ENCODE measurements around the gene HNRNPM.

HNRNPM gene

GRCh38 chr19:8461376-8461775 lies 16.6 kb downstream of the HNRNPM start:
- no peaks in the 10 kb centered on the region for H3K9me3 Mint-ChIP-seq
- peaks cover 100% of the 10 kb centered on the region for H3K36me3 Mint-ChIP-seq
- H3K4me1 Mint-ChIP-seq: peaks cover 56% of the 10 kb centered on the region
- H3K27ac Mint-ChIP-seq: peak overlapping the region; percentile 64
- DNase-seq (ENCODE audit: low spot score in 2 of 2) (no peak), ATAC-seq (no peak)
- H3K4me3 Mint-ChIP-seq: no peak overlapping the region

DNA sequence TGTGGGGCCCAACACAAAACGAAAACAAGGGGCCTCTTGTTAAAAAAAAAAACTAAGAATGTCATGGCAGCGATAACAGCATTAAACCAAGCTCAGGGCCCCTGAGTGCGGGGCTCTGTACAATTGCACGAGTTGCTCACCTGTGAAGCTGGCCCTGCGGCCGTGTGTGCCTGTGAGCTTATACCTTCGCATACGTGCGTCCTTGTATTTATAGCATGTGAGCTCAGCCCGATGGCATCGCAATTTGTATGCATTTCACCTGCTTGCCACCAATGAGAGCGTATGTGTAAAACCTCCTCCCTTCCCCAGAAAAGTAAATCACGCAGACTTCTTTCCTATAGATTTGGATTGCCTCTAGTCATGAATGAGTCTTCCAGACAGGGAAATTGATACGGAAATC lies 17.1 kb downstream of the HNRNPM start:
- Mint-ChIP-seq H3K36me3 (peaks cover 100% of the 10 kb centered on the region), H3K27ac (peak overlapping the region; percentile 64), H3K4me3 (no peak overlapping the region), H3K4me1 (peaks cover 51% of the 10 kb centered on the region), H3K9me3 (no peaks in the 10 kb centered on the region)
- no peak for DNase-seq (ENCODE audit: low spot score in 2 of 2)
- ATAC-seq: no peak

GRCh38 chr19:8462571-8462970 lies 17.8 kb downstream of the HNRNPM start:
- Mint-ChIP-seq H3K9me3 (no peaks in the 10 kb centered on the region), H3K4me3 (no peak overlapping the region), H3K36me3 (peaks cover 100% of the 10 kb centered on the region), H3K4me1 (peaks cover 50% of the 10 kb centered on the region), H3K27ac (no peak overlapping the region)
- ATAC-seq: no peak
- DNase-seq (ENCODE audit: low spot score in 2 of 2): no peak

GRCh38 chr19:8463365-8463764 lies 18.6 kb downstream of the HNRNPM start:
- peaks cover 100% of the 10 kb centered on the region for H3K36me3 Mint-ChIP-seq
- peaks cover 42% of the 10 kb centered on the region for H3K4me1 Mint-ChIP-seq
- H3K9me3 Mint-ChIP-seq: no peaks in the 10 kb centered on the region
- DNase-seq (ENCODE audit: low spot score in 2 of 2) (no peak), ATAC-seq (no peak)
- no peak overlapping the region for H3K27ac Mint-ChIP-seq
- H3K4me3 Mint-ChIP-seq: no peak overlapping the region

DNA sequence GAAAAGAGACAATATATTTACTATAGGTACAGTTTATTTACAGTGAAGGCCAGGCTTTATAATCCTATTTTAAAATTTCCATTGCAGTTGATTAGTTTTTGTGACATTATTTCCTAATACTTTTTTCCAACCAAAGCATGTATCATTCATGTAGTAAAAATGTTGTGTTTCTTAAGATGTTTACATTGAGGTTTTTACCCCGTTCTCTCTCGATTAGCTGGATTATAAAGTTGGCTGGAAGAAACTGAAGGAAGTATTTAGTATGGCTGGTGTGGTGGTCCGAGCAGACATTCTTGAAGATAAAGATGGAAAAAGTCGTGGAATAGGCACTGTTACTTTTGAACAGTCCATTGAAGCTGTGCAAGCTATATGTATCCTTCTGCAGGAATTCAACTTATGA lies 21.2 kb downstream of the HNRNPM start:
- Mint-ChIP-seq H3K4me1 (peaks cover 25% of the 10 kb centered on the region), H3K27ac (peak overlapping the region; percentile 35), H3K9me3 (no peaks in the 10 kb centered on the region), H3K4me3 (no peak overlapping the region), H3K36me3 (peaks cover 100% of the 10 kb centered on the region)
- ATAC-seq (no peak), DNase-seq (ENCODE audit: low spot score in 2 of 2) (no peak)

GRCh38 chr19:8468124-8468523 lies 23.3 kb downstream of the HNRNPM start:
- ATAC-seq (no peak), DNase-seq (ENCODE audit: low spot score in 2 of 2) (no peak)
- Mint-ChIP-seq H3K4me3 (no peak overlapping the region), H3K36me3 (peaks cover 100% of the 10 kb centered on the region), H3K4me1 (peaks cover 9% of the 10 kb centered on the region), H3K9me3 (no peaks in the 10 kb centered on the region), H3K27ac (peak overlapping the region; percentile 14)

GRCh38 chr19:8468761-8469373 lies 24.1 kb downstream of the HNRNPM start:
- Mint-ChIP-seq H3K27ac (peak overlapping the region; percentile 14), H3K36me3 (peaks cover 100% of the 10 kb centered on the region)
- no peak for DNase-seq (ENCODE audit: low spot score in 2 of 2)

DNA sequence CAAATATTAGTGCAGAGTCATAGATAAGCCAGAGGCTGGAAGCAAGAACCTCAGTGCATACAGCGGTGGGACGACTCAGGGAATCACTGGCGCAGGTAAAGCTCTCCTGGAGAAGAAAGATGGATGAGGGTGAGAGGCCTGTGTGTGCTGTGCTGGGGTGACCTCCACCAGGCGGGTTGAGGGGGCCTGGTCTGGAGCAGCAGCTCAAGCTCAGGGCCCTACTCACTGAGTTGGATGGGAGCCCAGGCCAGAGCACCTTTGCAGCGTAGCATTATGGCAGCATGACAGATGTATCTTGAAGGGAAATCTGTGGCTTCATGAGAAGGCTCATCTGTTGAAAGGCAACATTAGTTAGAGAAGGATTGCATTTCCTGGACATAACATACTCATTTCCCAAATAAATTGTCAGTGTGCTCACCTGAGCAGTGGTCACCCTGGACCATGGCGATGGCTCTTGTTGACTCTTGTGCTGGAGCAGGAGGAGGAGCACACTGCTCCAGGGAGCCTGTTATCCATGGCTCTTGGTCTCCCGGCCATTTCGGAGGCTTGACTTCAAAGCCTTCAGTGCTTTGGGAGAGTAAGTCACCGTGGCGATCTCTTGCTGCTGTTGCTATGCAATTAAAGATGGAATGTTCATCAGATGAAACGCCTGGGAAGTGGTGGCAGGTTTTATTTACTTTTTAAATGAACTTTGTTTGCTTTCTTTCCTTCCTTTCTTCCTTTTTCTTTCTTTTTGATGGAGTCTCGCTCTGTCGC lies 25.0 kb downstream of the HNRNPM start:
- no peak for DNase-seq (ENCODE audit: low spot score in 2 of 2)
- peaks cover 19% of the 10 kb centered on the region for H3K4me1 Mint-ChIP-seq
- peak overlapping the region; percentile 14 for H3K27ac Mint-ChIP-seq
- peaks cover 100% of the 10 kb centered on the region for H3K36me3 Mint-ChIP-seq
- ATAC-seq: no peak
- no peak overlapping the region for H3K4me3 Mint-ChIP-seq
- no peaks in the 10 kb centered on the region for H3K9me3 Mint-ChIP-seq

More at GRCh38 chr19:8468761-8469373, 24.1 kb downstream of the HNRNPM start:
- H3K4me3 Mint-ChIP-seq: no peak overlapping the region
- no peaks in the 10 kb centered on the region for H3K9me3 Mint-ChIP-seq
- peaks cover 15% of the 10 kb centered on the region for H3K4me1 Mint-ChIP-seq
- no peak for ATAC-seq

GRCh38 chr19:8473648-8474476 lies 29.1 kb downstream of the HNRNPM start:
- peaks cover 48% of the 10 kb centered on the region for H3K4me1 Mint-ChIP-seq
- peak overlapping the region; percentile 48 for H3K27ac Mint-ChIP-seq
- H3K4me3 Mint-ChIP-seq: no peak overlapping the region
- no peak for ATAC-seq
- no peak for DNase-seq (ENCODE audit: low spot score in 2 of 2)
- peaks cover 100% of the 10 kb centered on the region for H3K36me3 Mint-ChIP-seq
- no peaks in the 10 kb centered on the region for H3K9me3 Mint-ChIP-seq

DNA sequence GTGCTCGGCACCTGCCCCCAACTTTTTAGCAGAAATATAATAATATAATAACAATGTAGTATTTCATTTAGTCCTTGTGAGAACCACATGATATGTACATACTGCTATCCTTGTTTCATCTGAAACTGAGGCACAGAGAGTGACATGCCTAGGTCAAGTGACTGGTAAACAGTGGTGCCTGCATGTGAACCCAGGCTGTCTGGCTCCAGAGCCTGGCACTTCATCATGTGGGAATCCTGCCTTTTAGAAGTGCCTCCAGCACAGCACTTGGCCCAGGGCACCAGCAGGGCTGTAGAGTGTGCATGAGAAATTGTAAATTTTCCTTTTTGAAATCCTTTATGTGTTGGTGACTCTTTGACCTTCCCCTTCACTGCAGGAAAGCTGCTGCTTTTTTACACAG lies 30.2 kb downstream of the HNRNPM start:
- Mint-ChIP-seq H3K4me1 (peaks cover 39% of the 10 kb centered on the region), H3K27ac (peak overlapping the region; percentile 78)

DNA sequence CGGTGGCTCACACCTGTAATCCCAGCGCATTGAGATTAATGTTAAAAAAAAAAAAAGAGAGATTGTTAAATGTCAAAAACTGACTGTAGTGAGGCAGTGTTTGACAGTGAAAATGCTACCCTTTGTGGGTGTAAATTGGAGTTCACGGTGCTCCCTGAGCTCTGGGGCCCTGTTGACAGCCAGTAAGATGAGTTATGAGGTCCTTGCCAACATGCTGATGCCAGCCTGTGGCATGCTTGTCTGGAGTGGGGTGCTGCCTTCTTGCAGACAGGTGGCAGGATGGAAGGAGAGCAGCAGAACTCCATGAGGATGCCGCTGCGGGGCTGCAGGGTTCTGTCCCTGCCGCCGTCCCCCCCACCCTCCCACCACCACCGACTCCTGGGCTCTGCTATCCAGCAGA lies 31.7 kb downstream of the HNRNPM start:
- DNase-seq (ENCODE audit: low spot score in 2 of 2) (no peak), ATAC-seq (no peak)
- Mint-ChIP-seq H3K36me3 (peaks cover 100% of the 10 kb centered on the region), H3K9me3 (no peaks in the 10 kb centered on the region), H3K4me3 (no peak overlapping the region), H3K4me1 (peaks cover 51% of the 10 kb centered on the region), H3K27ac (peak overlapping the region; percentile 78)

More for the DNA sequence above, 30.2 kb downstream of the HNRNPM start:
- Mint-ChIP-seq H3K4me3 (no peak overlapping the region), H3K9me3 (no peaks in the 10 kb centered on the region), H3K36me3 (peaks cover 100% of the 10 kb centered on the region)
- no peak for ATAC-seq
- DNase-seq (ENCODE audit: low spot score in 2 of 2): no peak

GRCh38 chr19:8477889-8478288 lies 33.1 kb downstream of the HNRNPM start:
- Mint-ChIP-seq H3K4me3 (no peak overlapping the region), H3K4me1 (peaks cover 63% of the 10 kb centered on the region), H3K36me3 (peaks cover 100% of the 10 kb centered on the region), H3K27ac (peak overlapping the region; percentile 74), H3K9me3 (no peaks in the 10 kb centered on the region)
- ATAC-seq (no peak), DNase-seq (ENCODE audit: low spot score in 2 of 2) (no peak)

- Mint-ChIP-seq H3K36me3 (peaks cover 100% of the 10 kb centered on the region), H3K4me1 (peaks cover 62% of the 10 kb centered on the region), H3K27ac (peak overlapping the region; percentile 74), H3K9me3 (no peaks in the 10 kb centered on the region), H3K4me3 (no peak overlapping the region)
- ATAC-seq: no peak
- DNase-seq (ENCODE audit: low spot score in 2 of 2): no peak
Measured at GRCh38 chr19:8478598-8478997, 33.8 kb downstream of the HNRNPM start.

- Mint-ChIP-seq H3K9me3 (no peaks in the 10 kb centered on the region), H3K27ac (peak overlapping the region; percentile 78), H3K36me3 (peaks cover 100% of the 10 kb centered on the region), H3K4me1 (peaks cover 48% of the 10 kb centered on the region), H3K4me3 (no peak overlapping the region)
- no peak for ATAC-seq
- no peak for DNase-seq (ENCODE audit: low spot score in 2 of 2)
Measured at GRCh38 chr19:8481201-8481600, 36.4 kb downstream of the HNRNPM start.

DNA sequence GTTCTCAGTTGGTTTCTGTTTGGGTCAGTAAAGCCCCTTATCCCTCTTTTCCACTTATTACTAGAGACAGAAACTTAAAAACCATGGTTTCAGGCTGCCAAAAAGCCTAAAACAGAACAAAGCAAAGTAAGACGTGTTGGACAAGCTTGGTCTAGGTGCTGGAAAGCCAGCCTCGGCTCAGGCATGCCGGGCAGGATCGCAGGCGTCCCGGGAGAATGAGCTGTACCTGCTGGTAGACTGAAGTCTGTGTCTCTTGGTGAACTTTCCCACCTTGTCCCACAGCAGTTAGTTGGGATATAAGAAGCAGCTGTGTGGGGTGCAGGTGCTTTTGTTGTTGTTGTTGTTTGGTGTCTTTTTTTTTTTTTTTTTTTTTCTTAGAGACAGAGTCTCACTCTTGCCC lies 36.8 kb downstream of the HNRNPM start:
- Mint-ChIP-seq H3K4me1 (peaks cover 48% of the 10 kb centered on the region), H3K9me3 (no peaks in the 10 kb centered on the region), H3K27ac (peak overlapping the region; percentile 78), H3K36me3 (peaks cover 100% of the 10 kb centered on the region), H3K4me3 (no peak overlapping the region)
- no peak for DNase-seq (ENCODE audit: low spot score in 2 of 2)
- ATAC-seq: no peak

Data from stimulated activated effector memory CD8-positive, alpha-beta T cell treated with anti-CD3 and anti-CD28 coated beads, Interleukin-12 subunit alpha, Interleukin-12 subunit beta, amount 100 ng/mL, for 72 hours (primary cell).